Measurements from ENCODE around the gene FAM53B. TPM values are rescaled to one million over a fixed set of nuclear protein-coding genes. Genes with fewer than 3 reads are reported as not detected.

FAM53B gene
- total and polyA plus RNA-seq, 4 donors: 14.6 to 45.4 (median 18.2) TPM

GRCh38 chr10:124705381-124705740, 38.8 kb downstream of the FAM53B start:
- peaks cover 0 to 16% (median 11%) of the 10 kb centered on the region in 4 donors for H3K36me3 ChIP-seq (ENCODE audit: control insufficient read depth in 4 of 4, insufficient read depth in 4 of 4, low read length in 4 of 4)
- H3K4me3 ChIP-seq: no peak overlapping the region
- no peak overlapping the region for H3K9ac ChIP-seq (ENCODE audit: insufficient read depth in 1 of 2, low read length in 2 of 2)
- WGBS, 2 donors: 71 to 82% methylated on average over 9 of the region's 9 CpGs
- no peaks in the 10 kb centered on the region for H3K27me3 ChIP-seq (ENCODE audit: control insufficient read depth in 3 of 3, insufficient read depth in 3 of 3, low read length in 2 of 3)
- no peaks in the 10 kb centered on the region for H3K9me3 ChIP-seq (ENCODE audit: control insufficient read depth in 4 of 4, insufficient read depth in 3 of 4, low read length in 3 of 4)
- H3K27ac ChIP-seq (ENCODE audit: low read depth in 1 of 2, low read length in 1 of 2): peak overlapping the region in 1 of 2 donors; percentile 25
- ATAC-seq (ENCODE audit: insufficient read depth, low FRiP score): no peak
- no peak for DNase-seq
- no peak for TF ChIP-seq CTCF (IDR thresholded peaks at IDR 0.05; ENCODE audit: control extremely low read depth, extremely low read depth)
- H3K4me1 ChIP-seq (ENCODE audit: control insufficient read depth in 5 of 5, insufficient read depth in 5 of 5, low read length in 5 of 5): peaks cover 44 to 90% (median 67%) of the 10 kb centered on the region in 5 donors

GRCh38 chr10:124704428-124705380, 39.5 kb downstream of the FAM53B start:
- Histone ChIP-seq H3K27ac (ENCODE audit: low read depth in 1 of 2, low read length in 1 of 2) (peak overlapping the region in 1 of 2 donors; percentile 94), H3K4me1 (ENCODE audit: control insufficient read depth in 5 of 5, insufficient read depth in 5 of 5, low read length in 5 of 5) (peaks cover 50 to 90% (median 71%) of the 10 kb centered on the region in 5 donors)
- no peak for ATAC-seq (ENCODE audit: insufficient read depth, low FRiP score)

GRCh38 chr10:124703778-124704427, 40.3 kb downstream of the FAM53B start:
- Histone ChIP-seq H3K4me3 (no peak overlapping the region), H3K9me3 (ENCODE audit: control insufficient read depth in 4 of 4, insufficient read depth in 3 of 4, low read length in 3 of 4) (no peaks in the 10 kb centered on the region), H3K9ac (ENCODE audit: insufficient read depth in 1 of 2, low read length in 2 of 2) (peak overlapping the region in 1 of 2 donors; percentile 9), H3K36me3 (ENCODE audit: control insufficient read depth in 4 of 4, insufficient read depth in 4 of 4, low read length in 4 of 4) (peaks cover 0 to 16% (median 11%) of the 10 kb centered on the region in 4 donors), H3K4me1 (ENCODE audit: control insufficient read depth in 5 of 5, insufficient read depth in 5 of 5, low read length in 5 of 5) (peaks cover 48 to 85% (median 68%) of the 10 kb centered on the region in 5 donors), H3K27ac (ENCODE audit: low read depth in 1 of 2, low read length in 1 of 2) (peak overlapping the region; percentile 41 to 94), H3K27me3 (ENCODE audit: control insufficient read depth in 3 of 3, insufficient read depth in 3 of 3, low read length in 2 of 3) (no peaks in the 10 kb centered on the region)
- TF ChIP-seq CTCF (IDR thresholded peaks at IDR 0.05; ENCODE audit: control extremely low read depth, extremely low read depth): no peak
- DNase-seq (peak; percentile 59 to 72 (median 63)), ATAC-seq (ENCODE audit: insufficient read depth, low FRiP score) (no peak)
- 65 to 75% methylated on average over 10 of the region's 10 CpGs for WGBS, 2 donors

More at GRCh38 chr10:124704428-124705380, 39.5 kb downstream of the FAM53B start:
- Histone ChIP-seq H3K4me3 (no peak overlapping the region), H3K36me3 (ENCODE audit: control insufficient read depth in 4 of 4, insufficient read depth in 4 of 4, low read length in 4 of 4) (peaks cover 0 to 16% (median 11%) of the 10 kb centered on the region in 4 donors), H3K27me3 (ENCODE audit: control insufficient read depth in 3 of 3, insufficient read depth in 3 of 3, low read length in 2 of 3) (no peaks in the 10 kb centered on the region), H3K9me3 (ENCODE audit: control insufficient read depth in 4 of 4, insufficient read depth in 3 of 4, low read length in 3 of 4) (no peaks in the 10 kb centered on the region), H3K9ac (ENCODE audit: insufficient read depth in 1 of 2, low read length in 2 of 2) (no peak overlapping the region)
- WGBS, 2 donors: 79 to 90% methylated on average over 11 of the region's 11 CpGs
- TF ChIP-seq CTCF (IDR thresholded peaks at IDR 0.05; ENCODE audit: control extremely low read depth, extremely low read depth): no peak
- no peak for DNase-seq
